Neural progenitor cell (in vitro differentiated cells): Measurements from ENCODE around the gene SNX20. TPM values are rescaled to one million over a fixed set of nuclear protein-coding genes. Genes with fewer than 3 reads are reported as not detected.
A peak's percentile ranks its signal among the peaks of the same experiment; 100 is the strongest.

Experiments
- DNase-seq: peaks from one replicate; pipeline ENCODE4 v3.0.0-alpha.2; 2016; ENCODE audit warnings: low spot score
- H2AFZ ChIP-seq: fragments of 200-600 bp; sonication (generic); replicated peaks from 2 replicates; pipeline ENCODE4 v1.6.1; 2016; ENCODE audit warnings: antibody characterized with exemption
- H3F3A ChIP-seq: fragments of 200-600 bp; sonication (generic); 2 replicates; pipeline ENCODE4 v1.6.1; 2016; ENCODE audit warnings: antibody characterized with exemption, low read depth
- H3K27ac ChIP-seq: fragments of 200-600 bp; sonication (generic); 2 replicates; pipeline ENCODE4 v1.5.1; 2016; ENCODE audit warnings: mild to moderate bottlenecking
- H3K27me3 ChIP-seq: fragments of 200-600 bp; sonication (generic); 2 replicates; pipeline ENCODE4 v1.6.1; 2016; ENCODE audit warnings: mild to moderate bottlenecking, moderate library complexity
- H3K36me3 ChIP-seq: fragments of 200-600 bp; sonication (generic); 2 replicates; pipeline ENCODE4 v1.5.1; 2016
- H3K4me1 ChIP-seq: fragments of 200-600 bp; sonication (generic); 2 replicates; pipeline ENCODE4 v1.6.1; 2016; ENCODE audit warnings: mixed run types
- H3K4me2 ChIP-seq: fragments of 200-600 bp; sonication (generic); 2 replicates; pipeline ENCODE4 v1.6.1; 2016
- H3K4me3 ChIP-seq: fragments of 200-600 bp; sonication (generic); 2 replicates; pipeline ENCODE4 v1.5.1; 2016
- H3K79me2 ChIP-seq: fragments of 200-600 bp; sonication (generic); 2 replicates; pipeline ENCODE4 v1.6.1; 2016; ENCODE audit warnings: low read depth
- H3K9ac ChIP-seq: fragments of 200-600 bp; sonication (generic); 2 replicates; pipeline ENCODE4 v1.6.1; 2016
- H3K9me3 ChIP-seq: fragments of 200-600 bp; sonication (generic); 2 replicates; pipeline ENCODE4 v1.5.1; 2016; ENCODE audit warnings: low read depth
- H4K20me1 ChIP-seq: fragments of 200-600 bp; sonication (generic); 2 replicates; pipeline ENCODE4 v1.6.1; 2016; ENCODE audit warnings: low read depth
- H3K27ac Mint-ChIP-seq: 3 replicates; pipeline ENCODE4 v1.8.0; 2021; ENCODE audit warnings: mixed read lengths
- H3K27me3 Mint-ChIP-seq: 2 replicates; pipeline ENCODE4 v1.8.0; 2022; ENCODE audit warnings: low read depth, mild to moderate bottlenecking, inconsistent platforms, moderate library complexity, mixed read lengths; ENCODE audit not compliant: insufficient read depth
- H3K36me3 Mint-ChIP-seq: 3 replicates; pipeline ENCODE4 v1.8.0; 2021; ENCODE audit warnings: mixed read lengths
- H3K4me1 Mint-ChIP-seq: 3 replicates; pipeline ENCODE4 v1.8.0; 2021; ENCODE audit warnings: mixed read lengths
- H3K4me3 Mint-ChIP-seq: 3 replicates; pipeline ENCODE4 v1.8.0; 2021; ENCODE audit warnings: mild to moderate bottlenecking, moderate library complexity, mixed read lengths
- H3K9me3 Mint-ChIP-seq: 3 replicates; pipeline ENCODE4 v1.8.0; 2020; ENCODE audit warnings: mixed read lengths
- EZH2 ChIP-seq: fragments of 200-600 bp; sonication (generic); IDR thresholded peaks from 2 replicates; pipeline ENCODE4 v1.6.1; 2017; ENCODE audit warnings: antibody characterized with exemption, mild to moderate bottlenecking, moderate library complexity
- EZH2phosphoT487 ChIP-seq: fragments of 200-600 bp; sonication (generic); IDR thresholded peaks from 2 replicates; pipeline ENCODE4 v1.6.1; 2017; ENCODE audit warnings: antibody characterized with exemption
- total RNA-seq: library from RNA; depleted of rRNA; stranded (reverse); fragments of >200 nt; gene quantifications from 2 replicates; pipeline ENCODE4 v1.2.3, GENCODE V29; 2015; ENCODE audit warnings: low replicate concordance
- TF ChIP-seq, protein P1 (sequence below): fragments of 200-600 bp; sonication (generic); IDR thresholded peaks from 2 replicates; pipeline ENCODE4 v1.5.1; 2017; ENCODE audit warnings: antibody characterized with exemption, mild to moderate bottlenecking

Gene SNX20
- total RNA-seq, 1 donor from 2014 or later: not detected

- H3K79me2 ChIP-seq: no peaks in the 10 kb centered on the region
- H3K4me1 ChIP-seq: peaks cover 15% of the 10 kb centered on the region
- H4K20me1 ChIP-seq: no peaks in the 10 kb centered on the region
- H3K4me3 ChIP-seq: no peak overlapping the region
- TF ChIP-seq, protein P1, sequence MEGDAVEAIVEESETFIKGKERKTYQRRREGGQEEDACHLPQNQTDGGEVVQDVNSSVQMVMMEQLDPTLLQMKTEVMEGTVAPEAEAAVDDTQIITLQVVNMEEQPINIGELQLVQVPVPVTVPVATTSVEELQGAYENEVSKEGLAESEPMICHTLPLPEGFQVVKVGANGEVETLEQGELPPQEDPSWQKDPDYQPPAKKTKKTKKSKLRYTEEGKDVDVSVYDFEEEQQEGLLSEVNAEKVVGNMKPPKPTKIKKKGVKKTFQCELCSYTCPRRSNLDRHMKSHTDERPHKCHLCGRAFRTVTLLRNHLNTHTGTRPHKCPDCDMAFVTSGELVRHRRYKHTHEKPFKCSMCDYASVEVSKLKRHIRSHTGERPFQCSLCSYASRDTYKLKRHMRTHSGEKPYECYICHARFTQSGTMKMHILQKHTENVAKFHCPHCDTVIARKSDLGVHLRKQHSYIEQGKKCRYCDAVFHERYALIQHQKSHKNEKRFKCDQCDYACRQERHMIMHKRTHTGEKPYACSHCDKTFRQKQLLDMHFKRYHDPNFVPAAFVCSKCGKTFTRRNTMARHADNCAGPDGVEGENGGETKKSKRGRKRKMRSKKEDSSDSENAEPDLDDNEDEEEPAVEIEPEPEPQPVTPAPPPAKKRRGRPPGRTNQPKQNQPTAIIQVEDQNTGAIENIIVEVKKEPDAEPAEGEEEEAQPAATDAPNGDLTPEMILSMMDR: peak; percentile 52
- no peak for TF ChIP-seq EZH2phosphoT487
- H3K4me3 Mint-ChIP-seq: peak overlapping the region; percentile 22
- peaks cover 7% of the 10 kb centered on the region for H3K27me3 Mint-ChIP-seq
- H3K9ac ChIP-seq: no peak overlapping the region
- peaks cover 32% of the 10 kb centered on the region for H3K36me3 Mint-ChIP-seq
- H3K4me2 ChIP-seq: no peak overlapping the region
- H3K27me3 ChIP-seq: no peaks in the 10 kb centered on the region
- peak; percentile 42 for DNase-seq
- H2AFZ ChIP-seq: no peak overlapping the region
- peaks cover 3% of the 10 kb centered on the region for H3F3A ChIP-seq
- no peaks in the 10 kb centered on the region for H3K9me3 Mint-ChIP-seq
- H3K9me3 ChIP-seq: no peaks in the 10 kb centered on the region
- peaks cover 44% of the 10 kb centered on the region for H3K4me1 Mint-ChIP-seq
- peak overlapping the region; percentile 99 for H3K27ac Mint-ChIP-seq
- H3K27ac ChIP-seq: no peak overlapping the region
- no peaks in the 10 kb centered on the region for H3K36me3 ChIP-seq
These were observed 36.4 kb downstream of the SNX20 start for GRCh38 chr16:50644729-50645128.

GRCh38 chr16:50644245-50644644, 36.9 kb downstream of the SNX20 start:
- Histone ChIP-seq H3K27ac (no peak overlapping the region), H4K20me1 (no peaks in the 10 kb centered on the region), H3K27me3 (no peaks in the 10 kb centered on the region), H3K4me1 (peaks cover 15% of the 10 kb centered on the region), H3K36me3 (no peaks in the 10 kb centered on the region), H3K4me3 (no peak overlapping the region), H3K9ac (no peak overlapping the region), H3K79me2 (no peaks in the 10 kb centered on the region), H2AFZ (no peak overlapping the region), H3K4me2 (no peak overlapping the region), H3F3A (peaks cover 3% of the 10 kb centered on the region), H3K9me3 (no peaks in the 10 kb centered on the region)
- H3K4me3 Mint-ChIP-seq: no peak overlapping the region
- DNase-seq: no peak
- H3K9me3 Mint-ChIP-seq: no peaks in the 10 kb centered on the region
- H3K36me3 Mint-ChIP-seq: peaks cover 29% of the 10 kb centered on the region
- peaks cover 7% of the 10 kb centered on the region for H3K27me3 Mint-ChIP-seq
- TF ChIP-seq EZH2: no peak
- TF ChIP-seq, protein P1: no peak
- peaks cover 44% of the 10 kb centered on the region for H3K4me1 Mint-ChIP-seq
- peak overlapping the region; percentile 50 for H3K27ac Mint-ChIP-seq

DNA sequence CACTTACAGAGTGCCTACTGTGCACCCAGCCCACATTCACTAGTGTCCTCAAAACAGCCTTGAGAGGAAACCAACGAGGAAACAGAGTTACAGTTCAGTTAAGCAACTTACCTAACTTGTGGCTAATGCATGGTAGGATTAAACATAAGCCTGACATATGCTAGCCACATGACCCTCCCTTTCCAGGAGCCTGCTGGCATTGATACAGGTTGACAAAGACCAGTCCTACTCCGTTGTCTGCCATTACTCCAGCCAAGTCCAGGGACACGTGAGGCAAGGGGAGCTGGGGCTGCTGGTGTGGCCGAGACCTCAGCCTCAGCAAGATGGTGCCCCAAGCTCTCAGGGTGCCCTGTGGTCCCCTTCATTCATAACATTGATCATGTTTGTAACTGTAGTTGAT, 37.9 kb downstream of the SNX20 start:
- Mint-ChIP-seq H3K9me3 (no peaks in the 10 kb centered on the region), H3K4me1 (peaks cover 46% of the 10 kb centered on the region), H3K36me3 (peaks cover 22% of the 10 kb centered on the region), H3K4me3 (no peak overlapping the region), H3K27me3 (peaks cover 7% of the 10 kb centered on the region), H3K27ac (no peak overlapping the region)
- H3K27me3 ChIP-seq: no peaks in the 10 kb centered on the region
- H3K36me3 ChIP-seq: no peaks in the 10 kb centered on the region
- H3K4me1 ChIP-seq: peaks cover 15% of the 10 kb centered on the region
- H3K27ac ChIP-seq: no peak overlapping the region
- no peak overlapping the region for H3K4me3 ChIP-seq
- no peak for TF ChIP-seq EZH2phosphoT487
- TF ChIP-seq, protein P1: no peak
- TF ChIP-seq EZH2: no peak
- H3F3A ChIP-seq: peaks cover 3% of the 10 kb centered on the region
- no peaks in the 10 kb centered on the region for H3K79me2 ChIP-seq
- H4K20me1 ChIP-seq: no peaks in the 10 kb centered on the region
- no peaks in the 10 kb centered on the region for H3K9me3 ChIP-seq
- DNase-seq: no peak
- no peak overlapping the region for H2AFZ ChIP-seq
- H3K4me2 ChIP-seq: no peak overlapping the region
- H3K9ac ChIP-seq: no peak overlapping the region
